Loucy (cell line): Measurements from ENCODE around the gene GPR152.

Experiments
- H2AFZ ChIP-seq: fragments of 200-600 bp; sonication (generic); 2 replicates; pipeline ENCODE4 v1.6.0; 2016; ENCODE audit warnings: antibody characterized with exemption, mild to moderate bottlenecking, low read length, moderate library complexity
- H3F3A ChIP-seq: fragments of 200-600 bp; 2 replicates; pipeline ENCODE4 v1.6.0; 2016; ENCODE audit warnings: antibody characterized with exemption, low read depth, mild to moderate bottlenecking
- H3K27me3 ChIP-seq: fragments of 200-600 bp; sonication (generic); 2 replicates; pipeline ENCODE4 v1.6.1; 2014; ENCODE audit warnings: low read length, mild to moderate bottlenecking; ENCODE audit not compliant: insufficient read depth, poor library complexity, severe bottlenecking
- H3K36me3 ChIP-seq: fragments of 200-600 bp; sonication (generic); 2 replicates; pipeline ENCODE4 v1.6.1; 2016; ENCODE audit warnings: low read length; ENCODE audit not compliant: insufficient read depth
- H3K4me1 ChIP-seq: fragments of 200-600 bp; sonication (generic); 2 replicates; pipeline ENCODE4 v1.5.1; 2014; ENCODE audit warnings: low read length, mild to moderate bottlenecking; ENCODE audit not compliant: insufficient read depth, poor library complexity, severe bottlenecking
- H3K4me2 ChIP-seq: fragments of 200-600 bp; sonication (generic); 2 replicates; pipeline ENCODE4 v1.6.0; 2014; ENCODE audit warnings: antibody characterized with exemption, low read length, low read depth, mild to moderate bottlenecking; ENCODE audit not compliant: poor library complexity, severe bottlenecking
- H3K4me3 ChIP-seq: fragments of 200-600 bp; sonication (generic); 2 replicates; pipeline ENCODE4 v1.5.1; 2014; ENCODE audit warnings: low read length, mild to moderate bottlenecking, mixed read lengths; ENCODE audit not compliant: poor library complexity, severe bottlenecking
- H3K79me2 ChIP-seq: fragments of 200-600 bp; sonication (generic); 2 replicates; pipeline ENCODE4 v1.6.1; 2014; ENCODE audit warnings: low read length; ENCODE audit not compliant: insufficient read depth
- H3K9ac ChIP-seq: fragments of 200-600 bp; sonication (generic); 2 replicates; pipeline ENCODE4 v1.6.0; 2014; ENCODE audit warnings: mild to moderate bottlenecking, low read depth, low read length, moderate library complexity; ENCODE audit not compliant: poor library complexity, severe bottlenecking
- H3K9me2 ChIP-seq: fragments of 200-600 bp; sonication (generic); replicated peaks from 2 replicates; pipeline ENCODE4 v1.6.1; 2016; ENCODE audit warnings: low read depth, low read length, mixed read lengths
- H3K9me3 ChIP-seq: fragments of 200-600 bp; sonication (generic); 2 replicates; pipeline ENCODE4 v1.6.1; 2014; ENCODE audit warnings: mild to moderate bottlenecking, antibody characterized with exemption, low read length, low read depth; ENCODE audit not compliant: insufficient read depth
- H4K20me1 ChIP-seq: fragments of 200-600 bp; sonication (generic); 2 replicates; pipeline ENCODE4 v1.6.0; 2014; ENCODE audit warnings: antibody characterized with exemption, low read length, mild to moderate bottlenecking; ENCODE audit not compliant: insufficient read depth, poor library complexity, severe bottlenecking
- EZH2phosphoT487 ChIP-seq: fragments of 200-600 bp; IDR thresholded peaks from 2 replicates; pipeline ENCODE4 v1.6.1; 2018; ENCODE audit warnings: antibody characterized with exemption, mild to moderate bottlenecking, moderate library complexity, borderline replicate concordance
- TF ChIP-seq, protein P1 (sequence below): fragments of 200-600 bp; sonication (generic); conservative IDR thresholded peaks from 2 replicates; pipeline ENCODE4 v1.5.1; 2014; ENCODE audit warnings: mild to moderate bottlenecking, antibody characterized with exemption, low read length

The GPR152 gene

DNA sequence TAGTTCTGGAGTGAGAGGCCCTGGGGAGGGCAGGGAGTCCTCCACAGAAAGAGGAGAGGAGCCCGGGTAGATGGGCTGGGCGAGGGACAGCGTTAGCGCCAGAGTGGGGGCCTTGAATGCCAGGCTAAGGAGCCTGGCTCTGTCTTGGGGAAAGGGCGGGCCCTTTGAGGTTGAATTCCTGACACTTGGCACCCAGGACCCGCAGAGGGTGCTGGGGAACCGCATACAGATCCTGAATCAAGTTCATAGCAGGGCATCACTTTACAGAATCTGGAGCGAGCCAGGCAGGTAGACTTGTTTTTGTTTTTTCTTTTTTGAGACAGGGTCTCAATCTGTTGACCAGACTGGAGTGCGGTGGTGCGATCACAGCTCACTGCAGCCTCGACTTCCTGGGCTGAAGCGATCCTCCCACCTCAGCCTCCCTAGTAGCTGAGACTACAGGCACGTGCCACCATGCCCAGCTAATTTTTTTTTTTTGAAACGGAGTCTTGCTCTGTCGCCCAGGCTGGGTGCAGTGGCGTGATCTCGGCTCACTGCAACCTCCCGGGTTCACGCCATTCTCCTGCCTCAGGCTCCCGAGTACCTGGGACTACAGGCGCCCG lies 31.0 kb downstream of the GPR152 start:
- Histone ChIP-seq H2AFZ (no peak overlapping the region), H3K9ac (no peak overlapping the region), H3K4me3 (peak overlapping the region; percentile 20)

DNA sequence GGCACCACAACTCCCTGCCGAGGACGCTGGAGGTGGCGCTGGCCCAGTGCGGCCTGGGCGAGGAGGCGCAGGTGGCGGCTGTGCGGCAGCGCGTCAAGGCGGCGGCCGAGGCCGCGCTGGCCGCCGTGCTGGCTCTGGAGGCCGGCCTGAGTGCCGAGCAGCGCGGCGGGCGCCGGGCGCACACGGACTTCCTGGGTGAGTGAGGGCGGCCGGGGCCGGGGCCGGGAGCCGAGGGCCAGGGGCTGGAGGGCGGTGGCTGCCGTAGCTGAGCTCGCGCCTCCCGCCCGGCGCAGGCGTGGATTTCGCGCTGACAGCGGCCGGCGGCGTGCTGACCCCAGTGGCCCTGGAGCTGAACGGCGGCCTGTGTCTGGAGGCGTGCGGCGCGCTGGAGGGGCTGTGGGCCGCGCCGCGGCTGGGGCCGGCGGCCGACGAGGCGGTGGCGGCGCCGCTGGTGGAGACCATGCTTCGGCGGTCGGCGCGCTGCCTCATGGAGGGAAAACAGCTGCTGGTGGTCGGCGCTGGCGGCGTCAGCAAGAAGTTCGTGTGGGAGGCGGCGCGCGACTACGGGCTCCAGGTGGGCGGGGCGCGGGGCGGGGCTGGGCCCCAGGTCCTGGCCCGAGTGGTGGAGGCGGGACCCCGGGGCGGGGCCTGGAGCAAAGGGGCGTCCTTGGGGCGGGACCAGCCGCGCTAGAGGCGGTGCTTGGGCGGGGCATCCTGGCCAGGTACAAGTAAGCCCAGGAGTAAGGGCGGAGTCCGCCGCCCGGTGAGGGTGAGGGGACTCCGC lies 31.7 kb downstream of the GPR152 start:
- no peaks in the 10 kb centered on the region for H3K36me3 ChIP-seq
- H3K9ac ChIP-seq = peak overlapping the region; percentile 72
- no peaks in the 10 kb centered on the region for H3K9me3 ChIP-seq
- no peaks in the 10 kb centered on the region for H3K27me3 ChIP-seq
- H4K20me1 ChIP-seq = no peaks in the 10 kb centered on the region
- H3F3A ChIP-seq = peaks cover 4% of the 10 kb centered on the region; the same call in 1 of the 2 replicates
- peak overlapping the region; percentile 75 for H3K4me2 ChIP-seq
- no peak overlapping the region for H2AFZ ChIP-seq
- H3K9me2 ChIP-seq = no peaks in the 10 kb centered on the region
- peaks cover 23% of the 10 kb centered on the region; the same call in 1 of the 2 replicates for H3K79me2 ChIP-seq
- H3K4me1 ChIP-seq = peaks cover 48% of the 10 kb centered on the region
- H3K4me3 ChIP-seq = peak overlapping the region; percentile 74
- no peak for TF ChIP-seq EZH2phosphoT487
- TF ChIP-seq, protein P1, sequence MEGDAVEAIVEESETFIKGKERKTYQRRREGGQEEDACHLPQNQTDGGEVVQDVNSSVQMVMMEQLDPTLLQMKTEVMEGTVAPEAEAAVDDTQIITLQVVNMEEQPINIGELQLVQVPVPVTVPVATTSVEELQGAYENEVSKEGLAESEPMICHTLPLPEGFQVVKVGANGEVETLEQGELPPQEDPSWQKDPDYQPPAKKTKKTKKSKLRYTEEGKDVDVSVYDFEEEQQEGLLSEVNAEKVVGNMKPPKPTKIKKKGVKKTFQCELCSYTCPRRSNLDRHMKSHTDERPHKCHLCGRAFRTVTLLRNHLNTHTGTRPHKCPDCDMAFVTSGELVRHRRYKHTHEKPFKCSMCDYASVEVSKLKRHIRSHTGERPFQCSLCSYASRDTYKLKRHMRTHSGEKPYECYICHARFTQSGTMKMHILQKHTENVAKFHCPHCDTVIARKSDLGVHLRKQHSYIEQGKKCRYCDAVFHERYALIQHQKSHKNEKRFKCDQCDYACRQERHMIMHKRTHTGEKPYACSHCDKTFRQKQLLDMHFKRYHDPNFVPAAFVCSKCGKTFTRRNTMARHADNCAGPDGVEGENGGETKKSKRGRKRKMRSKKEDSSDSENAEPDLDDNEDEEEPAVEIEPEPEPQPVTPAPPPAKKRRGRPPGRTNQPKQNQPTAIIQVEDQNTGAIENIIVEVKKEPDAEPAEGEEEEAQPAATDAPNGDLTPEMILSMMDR = no peak

More for the DNA sequence above, 31.0 kb downstream of the GPR152 start:
- TF ChIP-seq, protein P1 = no peak
- TF ChIP-seq EZH2phosphoT487 = no peak
- Histone ChIP-seq H3K4me1 (peaks cover 44% of the 10 kb centered on the region), H3F3A (peaks cover 4% of the 10 kb centered on the region; the same call in 1 of the 2 replicates), H3K4me2 (peak overlapping the region; percentile 23), H3K9me3 (no peaks in the 10 kb centered on the region), H4K20me1 (no peaks in the 10 kb centered on the region), H3K79me2 (peaks cover 23% of the 10 kb centered on the region; the same call in 1 of the 2 replicates), H3K36me3 (no peaks in the 10 kb centered on the region), H3K9me2 (no peaks in the 10 kb centered on the region), H3K27me3 (no peaks in the 10 kb centered on the region)

DNA sequence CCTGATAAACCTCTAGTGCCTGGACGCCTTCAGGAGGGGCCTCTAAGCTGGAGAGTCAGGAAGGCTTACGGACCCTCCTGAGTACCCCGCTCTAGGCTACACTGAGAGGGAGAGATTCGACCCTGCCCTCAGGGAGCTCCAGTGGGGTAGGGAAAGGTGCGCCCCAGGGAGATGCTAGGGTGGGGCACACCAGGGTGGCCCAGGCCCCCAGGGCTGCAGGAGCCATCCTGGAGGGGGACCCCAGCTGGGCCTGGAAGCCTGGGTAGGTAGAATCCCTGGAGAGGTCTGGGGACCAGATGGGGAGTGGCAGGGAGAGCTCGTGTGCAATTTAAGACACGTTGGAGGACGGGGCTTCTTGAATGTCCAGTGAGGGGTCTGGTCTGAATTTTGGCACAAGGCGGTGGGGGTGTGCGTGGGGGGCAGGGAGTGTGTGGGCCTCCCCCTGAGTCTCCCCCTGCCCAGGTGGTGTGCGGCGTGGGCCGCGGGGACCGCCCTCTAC lies 32.3 kb downstream of the GPR152 start:
- Histone ChIP-seq H3K4me1 (peaks cover 48% of the 10 kb centered on the region), H4K20me1 (no peaks in the 10 kb centered on the region), H3K9me3 (no peaks in the 10 kb centered on the region), H3K36me3 (no peaks in the 10 kb centered on the region), H3K9me2 (no peaks in the 10 kb centered on the region), H3K79me2 (peaks cover 23% of the 10 kb centered on the region; the same call in 1 of the 2 replicates), H3K27me3 (no peaks in the 10 kb centered on the region), H3K9ac (peak overlapping the region; percentile 72), H2AFZ (no peak overlapping the region), H3K4me2 (peak overlapping the region; percentile 75), H3K4me3 (peak overlapping the region; percentile 74), H3F3A (0 out of 2 replicates have a peak, but pooled peaks cover under 1% of the 10 kb centered on the region)
- TF ChIP-seq EZH2phosphoT487 = no peak
- TF ChIP-seq, protein P1 = no peak
